ENCODE results near the gene PTPRA. TPM values are rescaled to one million over a fixed set of nuclear protein-coding genes. Genes with fewer than 3 reads are reported as not detected.

PTPRA gene
- total and polyA plus RNA-seq, 2 donors (not counting 3 experiments of a cell fraction or from before 2014, with no cell fraction given), result 43.2 to 53.4 TPM

DNA sequence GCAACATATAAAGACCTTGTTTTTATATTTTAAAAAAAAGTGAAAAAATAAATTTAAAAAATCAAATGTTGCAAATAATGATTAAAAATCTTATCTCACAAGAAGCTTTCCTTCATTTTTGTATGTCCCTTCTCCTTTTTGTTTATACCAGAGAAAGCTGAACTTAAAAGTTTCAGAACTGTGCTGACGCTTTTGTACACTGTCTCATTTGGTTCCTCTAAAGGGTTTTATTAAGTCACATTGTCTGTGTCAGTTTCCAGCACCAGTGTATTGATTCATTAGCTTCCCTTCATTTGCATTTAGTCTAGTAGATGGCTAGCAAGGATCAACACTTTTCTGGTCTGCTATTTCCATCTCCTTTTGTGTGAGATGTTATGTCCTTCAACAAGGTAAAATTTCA is 39.5 kb upstream of the PTPRA start:
- no TSS peak for BruUV-seq (replicated peaks)
- POLR2A ChIA-PET, result interaction anchor here (0.7 kb wide), 1 partner anchor 303 kb away, joined by 3 read pairs; no protein-coding TSS in a partner anchor
- Histone ChIP-seq H3K4me3 (replicated peaks in 1 of 3; ENCODE audit: insufficient read depth in 1 of 3, low read depth in 1 of 3, low read length in 3 of 3) (no peak overlapping the region), H2AFZ (ENCODE audit: low read depth, low read length) (no peak overlapping the region), H3K9me3 (replicated peaks; ENCODE audit: control insufficient read depth, insufficient read depth, low read length) (no peaks in the 10 kb centered on the region), H3K79me2 (ENCODE audit: control insufficient read depth, insufficient read depth, low read length) (no peaks in the 10 kb centered on the region), H4K20me1 (replicated peaks; ENCODE audit: control insufficient read depth, extremely low read depth, insufficient read depth, low read length) (no peaks in the 10 kb centered on the region), H3K27me3 (ENCODE audit: control insufficient read depth in 2 of 2, insufficient read depth in 2 of 2, low read length in 2 of 2) (peaks cover 2% of the 10 kb centered on the region in 2 experiments), H3K27ac (ENCODE audit: insufficient read depth, low read depth, low read length) (no peak overlapping the region), H3K9ac (replicated peaks; ENCODE audit: extremely low read depth, insufficient read depth, low read length) (no peak overlapping the region), H3K36me3 (ENCODE audit: control insufficient read depth in 2 of 2, extremely low read depth in 1 of 2, insufficient read depth in 2 of 2, low read length in 2 of 2) (peaks cover 0 to 2% of the 10 kb centered on the region in 2 experiments), H3K4me2 (ENCODE audit: insufficient read depth, low read length) (no peak overlapping the region), H3K4me1 (ENCODE audit: control insufficient read depth, extremely low read depth, insufficient read depth, low read length) (peaks cover 6% of the 10 kb centered on the region), H3K9me1 (replicated peaks; ENCODE audit: control insufficient read depth, extremely low read depth, insufficient read depth, low read length) (no peaks in the 10 kb centered on the region)
- CTCF ChIA-PET, result no interaction called here
- dilution Hi-C loops (cut with MboI; ENCODE audit: extremely low pct_ligation_motif_present, low sequenced_read_pairs), result no loop called here
- no peak for TF ChIP-seq GATA2 (IDR thresholded peaks at IDR 0.05; ENCODE audit: insufficient read depth, insufficient read length, low read depth, low read length)
- TF ChIP-seq, protein P1, sequence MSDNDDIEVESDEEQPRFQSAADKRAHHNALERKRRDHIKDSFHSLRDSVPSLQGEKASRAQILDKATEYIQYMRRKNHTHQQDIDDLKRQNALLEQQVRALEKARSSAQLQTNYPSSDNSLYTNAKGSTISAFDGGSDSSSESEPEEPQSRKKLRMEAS (IDR thresholded peaks at IDR 0.05; ENCODE audit: insufficient read depth, insufficient read length), result no peak
- TF ChIP-seq JUN (IDR thresholded peaks at IDR 0.05; ENCODE audit: borderline replicate concordance, insufficient read depth, insufficient read length, low read depth), result no peak
- no peak for TF ChIP-seq EZH2 (IDR thresholded peaks at IDR 0.05; ENCODE audit: borderline replicate concordance, low read depth, low read length, severe bottlenecking)
- no peak for TF ChIP-seq MYC (IDR thresholded peaks at IDR 0.05; ENCODE audit: low read depth, low read length)
- TF ChIP-seq FOS (IDR thresholded peaks at IDR 0.05; ENCODE audit: borderline replicate concordance, insufficient read depth, low read length), result no peak
- no peak for TF ChIP-seq POLR2AphosphoS5 (IDR thresholded peaks at IDR 0.05; ENCODE audit: insufficient read depth, low read depth, low read length)
- no peak for TF ChIP-seq POLR2A (IDR thresholded peaks at IDR 0.05; ENCODE audit: low read depth, low read length)
- TF ChIP-seq, protein P2, sequence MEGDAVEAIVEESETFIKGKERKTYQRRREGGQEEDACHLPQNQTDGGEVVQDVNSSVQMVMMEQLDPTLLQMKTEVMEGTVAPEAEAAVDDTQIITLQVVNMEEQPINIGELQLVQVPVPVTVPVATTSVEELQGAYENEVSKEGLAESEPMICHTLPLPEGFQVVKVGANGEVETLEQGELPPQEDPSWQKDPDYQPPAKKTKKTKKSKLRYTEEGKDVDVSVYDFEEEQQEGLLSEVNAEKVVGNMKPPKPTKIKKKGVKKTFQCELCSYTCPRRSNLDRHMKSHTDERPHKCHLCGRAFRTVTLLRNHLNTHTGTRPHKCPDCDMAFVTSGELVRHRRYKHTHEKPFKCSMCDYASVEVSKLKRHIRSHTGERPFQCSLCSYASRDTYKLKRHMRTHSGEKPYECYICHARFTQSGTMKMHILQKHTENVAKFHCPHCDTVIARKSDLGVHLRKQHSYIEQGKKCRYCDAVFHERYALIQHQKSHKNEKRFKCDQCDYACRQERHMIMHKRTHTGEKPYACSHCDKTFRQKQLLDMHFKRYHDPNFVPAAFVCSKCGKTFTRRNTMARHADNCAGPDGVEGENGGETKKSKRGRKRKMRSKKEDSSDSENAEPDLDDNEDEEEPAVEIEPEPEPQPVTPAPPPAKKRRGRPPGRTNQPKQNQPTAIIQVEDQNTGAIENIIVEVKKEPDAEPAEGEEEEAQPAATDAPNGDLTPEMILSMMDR (IDR thresholded peaks at IDR 0.05; ENCODE audit: extremely low read depth in 1 of 2, insufficient read depth in 1 of 2, low read depth in 1 of 2, low read length in 2 of 2), result no peak
- no peak for FAIRE-seq
- DNase-seq (ENCODE audit: low read depth, low spot score), result no peak
- intact Hi-C loops (cut with micrococcal nuclease), result no loop called here

Data from endothelial cell of umbilical vein (primary cell).